Stimulated activated CD4-positive, alpha-beta T cell treated with anti-CD3 and anti-CD28 coated beads, Interleukin-4, amount 100 ng/mL, for 48 hours (primary cell): ENCODE results near the gene SPDYE18.
"Not testable (repeated sequence)": the region's sequence is repeated elsewhere in the genome, so short reads cannot be mapped to it uniquely, and the experiment has no call there.

Experiments
- DNase-seq, 2 donors: peaks; one replicate each; pipeline ENCODE4 v3.0.0-alpha.2; 2020; ENCODE audit warnings: low read depth in 2 of 2

The SPDYE18 gene

DNA sequence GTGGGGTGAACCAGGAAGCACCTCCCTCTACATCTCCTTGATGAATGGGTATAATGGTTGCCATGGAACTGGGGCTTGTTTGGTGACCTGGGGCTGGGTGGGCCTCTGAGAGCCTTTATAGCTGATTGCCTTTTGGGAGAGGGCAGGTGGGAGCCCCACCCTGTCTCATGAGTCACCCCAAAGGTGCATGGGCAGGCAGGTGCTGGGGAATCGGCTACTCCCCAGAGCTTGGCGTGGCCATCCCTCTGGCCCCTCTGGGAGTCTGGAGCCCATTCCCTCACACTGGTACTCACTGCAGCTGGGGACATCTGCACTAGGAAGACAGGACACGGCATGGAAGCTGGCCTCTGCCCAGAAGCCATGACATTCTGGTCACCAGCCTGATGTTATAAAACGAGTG is at the start of gene SPDYE18:
Gene SPDYE18, minus strand, starts transcription at position 2 of the 400 bp plus-strand sequence. CDS start 2,046 bp downstream, outside the sequence.
- DNase-seq, result not testable (repeated sequence)

DNA sequence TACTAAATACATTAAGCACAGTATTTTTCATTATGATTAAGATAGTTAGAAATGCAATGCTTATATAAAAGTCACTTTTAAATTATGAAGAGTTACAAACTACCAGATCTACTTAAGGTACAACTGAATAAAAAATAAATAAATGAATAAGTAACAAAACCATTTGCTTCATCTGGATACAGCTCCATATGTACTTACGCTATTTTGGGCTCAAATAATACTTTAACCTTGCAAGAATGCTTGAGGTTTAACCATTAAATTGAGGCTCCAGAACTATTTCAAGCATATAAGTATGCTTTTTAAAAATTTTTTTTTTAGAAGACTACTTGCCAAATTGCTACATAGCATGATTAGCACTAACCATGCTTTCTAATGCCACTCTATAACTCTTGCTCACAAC is 46.0 kb upstream of the SPDYE18 start:
- not testable (repeated sequence) for DNase-seq

DNA sequence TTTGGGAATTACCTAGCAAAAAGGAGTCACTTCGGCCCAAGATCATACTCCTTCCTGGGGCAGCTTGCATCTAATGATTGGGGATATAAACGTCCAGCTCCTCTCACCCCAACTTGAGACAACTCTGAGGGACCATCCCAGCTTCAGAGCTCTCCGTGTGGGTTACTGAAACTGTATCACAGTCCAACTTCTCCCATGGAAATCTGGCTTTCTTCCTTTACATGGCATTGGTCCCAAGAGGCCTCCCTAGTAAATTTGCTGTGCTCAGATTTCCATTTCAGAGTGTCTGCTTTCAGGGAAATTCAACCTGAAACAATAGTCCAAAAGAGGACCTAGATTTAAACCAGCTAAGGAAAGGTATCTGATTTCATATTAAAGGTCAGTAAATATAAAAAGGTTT is 45.3 kb upstream of the SPDYE18 start:
- not testable (repeated sequence) for DNase-seq

GRCh38 chr7:77105904-77106303 is 43.5 kb upstream of the SPDYE18 start:
- DNase-seq, result not testable (repeated sequence)

GRCh38 chr7:77102671-77103070 is 40.3 kb upstream of the SPDYE18 start:
- DNase-seq, result not testable (repeated sequence)

DNA sequence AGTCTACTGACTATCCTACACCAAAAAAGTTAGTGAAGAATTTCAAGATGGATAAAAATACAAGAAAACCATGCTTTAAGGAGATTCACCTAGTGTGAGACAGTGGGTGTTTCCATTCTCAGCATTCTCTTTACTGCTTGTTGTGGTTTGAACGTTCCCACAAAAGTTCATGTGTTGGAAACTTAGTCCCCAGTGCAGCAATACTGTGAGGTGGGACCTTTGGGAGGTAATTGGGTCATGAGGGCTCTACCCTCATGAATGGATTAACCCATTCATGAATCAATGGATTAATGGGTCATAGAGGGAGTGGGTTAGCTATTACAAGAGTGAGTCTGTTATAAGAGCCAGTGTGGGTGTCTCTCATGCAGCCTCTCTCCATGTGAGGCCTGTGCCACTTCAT is 38.8 kb upstream of the SPDYE18 start:
- DNase-seq, result not testable (repeated sequence)

DNA sequence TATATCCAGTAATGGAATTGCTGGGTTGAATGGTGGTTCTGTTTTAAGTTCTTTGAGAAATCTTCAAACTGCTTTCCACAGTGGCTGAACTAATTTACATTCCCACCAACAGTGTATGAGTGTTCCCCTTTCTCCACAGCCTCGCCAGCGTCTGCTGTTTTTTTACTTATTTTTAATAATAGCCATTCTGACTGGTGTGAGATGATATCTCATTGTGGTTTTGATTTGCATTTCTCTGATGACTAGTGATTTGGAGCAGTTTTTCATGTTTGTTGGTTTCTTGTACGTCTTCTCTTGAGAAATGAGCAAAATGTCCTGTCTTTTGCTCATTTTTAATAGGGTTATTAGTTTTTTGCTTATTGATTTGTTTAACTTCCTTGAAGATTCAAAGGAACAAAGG is 38.1 kb upstream of the SPDYE18 start:
- not testable (repeated sequence) for DNase-seq

DNA sequence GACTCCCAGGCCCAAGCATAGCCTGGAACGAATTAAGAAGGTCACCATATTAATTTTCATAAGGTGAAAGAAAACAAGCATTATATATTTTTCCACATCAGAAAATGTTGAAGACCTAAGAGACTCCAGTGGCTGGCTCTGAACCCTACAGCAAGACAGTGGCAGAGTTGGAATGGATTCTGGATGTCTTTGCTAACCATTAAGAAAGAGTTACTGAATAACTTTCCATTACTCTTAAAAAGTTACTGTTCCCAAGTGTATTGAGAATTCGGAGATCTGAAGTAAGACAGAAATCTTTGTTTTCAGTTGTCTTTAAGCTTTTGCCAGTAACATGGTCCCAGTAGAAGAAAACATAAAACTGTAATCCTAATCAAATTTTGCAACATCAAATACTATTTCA is 29.9 kb upstream of the SPDYE18 start:
- DNase-seq, result not testable (repeated sequence)

DNA sequence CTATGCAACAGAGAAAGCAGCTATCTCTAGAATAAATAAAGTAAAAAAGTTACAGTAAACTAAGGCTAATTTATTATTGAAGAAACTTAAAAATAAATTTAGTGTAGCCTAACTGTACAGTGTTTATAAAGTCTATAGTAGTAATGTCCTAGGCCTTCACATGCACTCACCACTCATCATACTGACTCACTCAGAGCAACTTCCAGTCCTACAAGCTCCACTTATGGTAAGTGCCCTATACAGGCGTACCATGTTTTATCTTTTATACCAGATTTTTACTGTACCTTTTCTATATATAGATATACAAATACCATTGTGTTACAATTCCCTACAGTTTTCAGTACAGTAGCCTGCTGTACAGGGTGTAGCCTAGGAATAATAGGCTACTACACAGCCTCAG is 19.8 kb upstream of the SPDYE18 start:
- DNase-seq, result not testable (repeated sequence)

DNA sequence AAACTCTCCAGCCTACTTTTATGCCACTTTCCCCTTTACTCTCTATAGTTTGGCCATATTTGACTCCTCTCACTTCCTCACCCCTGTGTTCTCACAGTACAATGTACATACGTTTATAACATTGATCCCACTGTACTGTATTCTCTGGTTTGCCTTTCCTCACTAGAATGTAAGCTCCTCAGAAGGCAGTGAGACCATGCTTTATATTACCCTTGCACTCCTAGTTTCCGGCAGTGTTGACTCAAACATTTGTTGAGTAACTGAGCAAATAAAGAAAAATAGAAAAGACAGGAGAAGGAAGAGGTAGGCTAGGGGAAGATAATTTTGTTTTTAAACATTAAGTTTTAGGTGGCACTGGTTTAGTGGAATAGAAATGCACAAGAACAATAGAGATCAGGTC is 17.9 kb upstream of the SPDYE18 start:
- not testable (repeated sequence) for DNase-seq

DNA sequence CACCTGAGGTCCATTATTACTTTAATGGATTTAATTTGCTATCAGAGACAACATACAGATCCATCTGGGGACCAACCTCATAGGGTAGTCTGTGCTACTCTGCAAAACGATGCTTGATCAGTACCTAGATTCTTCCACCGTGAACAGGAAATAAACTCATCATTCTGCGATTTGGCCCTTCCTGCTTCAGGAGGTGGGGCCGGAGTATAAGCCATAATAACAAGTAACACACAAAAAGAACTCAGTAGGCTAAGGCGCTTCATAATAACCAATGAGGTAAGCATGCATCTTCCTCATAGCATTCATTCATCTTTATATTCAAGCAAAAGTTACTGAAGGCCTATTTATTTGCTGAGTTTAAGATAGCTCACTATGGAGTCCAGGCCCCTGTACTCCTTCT is 17.3 kb upstream of the SPDYE18 start:
- not testable (repeated sequence) for DNase-seq

DNA sequence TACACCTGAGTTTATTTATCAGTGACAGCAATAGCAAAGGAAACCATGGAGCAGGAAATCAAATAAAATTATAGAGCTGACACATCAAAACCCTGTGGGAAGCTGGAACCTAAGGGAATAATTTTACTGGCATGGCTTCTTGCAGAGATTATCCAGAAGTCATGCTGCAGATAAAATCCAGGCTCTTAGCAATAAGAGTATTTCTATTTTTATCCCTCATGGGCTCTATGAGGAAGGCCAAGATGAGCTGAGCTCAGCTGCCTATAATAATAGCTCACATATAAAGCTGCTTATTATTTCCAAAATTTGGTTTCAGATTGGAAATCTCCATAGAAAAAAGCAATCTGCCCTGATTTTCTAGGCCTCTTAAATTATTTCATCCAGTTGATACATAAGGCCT is 16.8 kb upstream of the SPDYE18 start:
- not testable (repeated sequence) for DNase-seq

DNA sequence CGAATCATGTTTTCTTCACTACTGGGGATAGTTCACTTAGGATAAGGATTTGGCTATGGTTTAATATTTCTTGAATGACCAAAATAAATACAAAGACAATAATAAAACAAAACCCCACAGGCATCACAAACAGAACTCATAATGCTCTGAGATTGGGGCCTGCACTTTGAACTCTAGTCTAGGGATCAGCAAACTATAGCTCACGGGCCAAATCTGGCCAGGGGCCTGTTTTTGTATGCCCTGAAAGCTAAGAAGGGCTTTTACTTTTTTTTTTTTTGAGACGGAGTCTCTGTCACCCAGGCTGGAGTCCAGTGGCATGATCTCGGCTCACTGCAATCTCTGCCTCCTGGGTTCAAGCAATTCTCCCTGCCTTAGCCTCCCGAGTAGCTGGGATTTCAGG is 14.7 kb upstream of the SPDYE18 start:
- not testable (repeated sequence) for DNase-seq

- DNase-seq, result not testable (repeated sequence)
Measured at GRCh38 chr7:77074786-77075396, 12.5 kb upstream of the SPDYE18 start.

DNA sequence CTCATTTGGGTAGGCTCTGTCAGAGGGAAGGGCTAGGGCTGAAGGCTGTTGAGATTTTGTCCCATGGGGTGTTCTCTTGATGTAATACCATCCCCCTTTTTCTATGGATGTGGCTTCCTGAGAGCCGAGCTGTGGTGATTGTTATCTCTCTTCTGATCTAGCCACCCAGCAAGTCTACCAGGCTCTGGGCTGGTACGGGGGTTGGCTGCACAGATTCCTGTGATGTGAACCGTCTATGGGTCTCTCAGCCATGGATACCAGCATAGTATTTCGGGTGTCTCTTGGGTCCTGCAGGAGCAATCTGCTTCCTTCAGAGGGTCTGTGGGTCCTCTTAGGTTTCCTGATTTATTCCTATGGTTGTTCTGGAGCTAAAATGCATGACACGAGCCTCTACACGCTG is 8.8 kb upstream of the SPDYE18 start:
- not testable (repeated sequence) for DNase-seq

GRCh38 chr7:77065869-77066268 is 3.5 kb upstream of the SPDYE18 start:
- DNase-seq, result not testable (repeated sequence)

DNA sequence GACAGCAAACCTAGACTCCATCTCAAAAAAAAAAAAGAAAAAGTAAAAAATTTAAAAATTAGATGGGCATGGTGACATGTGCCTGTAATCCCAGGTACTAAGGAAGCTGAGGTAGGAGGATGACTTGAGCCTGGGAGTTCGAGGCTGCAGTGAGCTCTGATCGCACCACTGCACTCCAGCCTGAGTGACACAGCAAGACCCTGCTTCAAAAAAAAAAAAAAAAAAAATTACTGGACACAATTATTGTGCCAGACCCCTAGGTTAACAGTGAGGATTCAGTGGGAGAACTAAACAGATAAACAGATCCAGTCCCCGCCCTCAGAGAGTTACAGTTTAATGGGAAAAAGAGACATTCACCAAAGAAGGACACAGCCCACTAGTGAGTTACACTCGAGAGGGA is 1.4 kb upstream of the SPDYE18 start:
- DNase-seq, result not testable (repeated sequence)

GRCh38 chr7:77032261-77032660 is 30.1 kb downstream of the SPDYE18 start, which contains the start of gene SPDYE17:
SPDYE17 (minus strand) TSS chr7:77032361; CDS start chr7:77030570, 1,791 bp downstream.
- DNase-seq, result not testable (repeated sequence)

GRCh38 chr7:77026349-77026748 is 36.0 kb downstream of the SPDYE18 start:
- not testable (repeated sequence) for DNase-seq

DNA sequence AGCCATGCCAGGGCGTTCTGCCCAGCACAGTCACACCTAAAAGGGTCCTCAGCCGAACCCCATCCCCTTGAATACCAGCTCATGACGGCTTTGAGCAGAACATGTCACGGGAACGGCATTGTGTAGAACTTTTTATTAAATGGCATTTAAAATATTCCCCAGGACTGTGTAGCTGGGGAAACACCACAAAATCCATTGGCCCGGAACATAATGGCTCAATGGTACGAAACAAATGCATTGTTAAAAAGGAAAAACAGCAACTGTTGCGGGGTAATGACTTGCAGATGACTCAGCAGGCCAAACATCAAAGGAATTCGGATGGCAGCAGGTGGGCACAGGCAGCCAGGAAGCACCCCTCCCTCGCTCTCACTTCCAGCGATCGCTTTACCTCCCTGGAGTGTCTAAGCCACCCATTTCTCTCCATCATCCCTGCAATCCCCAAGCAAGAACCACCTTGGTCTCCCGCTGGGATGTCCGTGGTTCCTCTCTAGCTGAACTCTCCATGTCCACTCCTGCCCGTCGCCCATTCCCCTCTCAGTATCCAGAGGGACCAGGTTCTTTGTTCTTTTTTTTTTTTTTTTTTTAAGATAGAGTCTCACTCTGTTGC is 52.2 kb downstream of the SPDYE18 start:
- DNase-seq, result not testable (repeated sequence)

DNA sequence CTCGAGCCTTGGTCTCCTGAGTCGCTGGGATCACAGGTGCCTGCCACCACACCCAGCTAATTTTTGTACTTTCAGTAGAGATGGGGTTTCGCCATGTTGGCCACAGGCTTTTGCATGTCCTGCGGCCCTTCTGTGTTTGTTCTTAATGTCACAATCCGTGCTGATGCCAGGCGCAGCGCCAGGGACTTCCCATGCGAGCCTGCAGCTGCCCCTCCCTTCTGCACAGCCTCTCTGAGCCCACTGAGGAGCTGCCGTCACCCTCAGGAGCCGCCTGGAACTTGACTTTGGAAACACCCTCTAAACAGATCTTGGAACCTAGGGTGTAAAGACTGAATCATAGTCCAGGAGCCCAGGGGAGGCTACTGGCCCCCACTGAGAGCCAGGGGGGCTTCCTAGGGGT is 54.4 kb downstream of the SPDYE18 start:
- not testable (repeated sequence) for DNase-seq

- not testable (repeated sequence) for DNase-seq
Measured at GRCh38 chr7:77006127-77007110, 55.9 kb downstream of the SPDYE18 start.
